Lung (tissue), 12 donors: Measurements from ENCODE around the gene CGB1. TPM values are rescaled to one million over a fixed set of nuclear protein-coding genes. Genes with fewer than 3 reads are reported as not detected.

Experiments used
- ATAC-seq: fragments of 200-7000 bp; cut with Tn5 transposase; one replicate; pipeline ENCODE4 v1.9.1; 2020; ENCODE audit warnings: moderate number of reproducible peaks; ENCODE audit not compliant: insufficient read depth, low FRiP score
- DNase-seq, 3 donors: peaks; one replicate each; pipeline ENCODE4 v3.0.0-alpha.2; 2013 to 2017
- H3K27ac ChIP-seq, 2 donors: one replicate each; pipeline ENCODE4 v1.5.1; 2013; ENCODE audit warnings: mild to moderate bottlenecking in 2 of 2, moderate library complexity in 2 of 2, control low read depth in 1 of 2, inconsistent platforms in 1 of 2, low read depth in 1 of 2, low read length in 1 of 2
- H3K27me3 ChIP-seq, 3 donors: one replicate each; pipeline ENCODE4 v1.5.1; 2013; ENCODE audit warnings: low read length in 2 of 3; ENCODE audit not compliant: control insufficient read depth in 3 of 3, insufficient read depth in 3 of 3
- H3K36me3 ChIP-seq, 4 donors: one replicate each; pipeline ENCODE4 v1.5.1; 2013; ENCODE audit warnings: low read length in 4 of 4, mild to moderate bottlenecking in 1 of 4, moderate library complexity in 1 of 4; ENCODE audit not compliant: control insufficient read depth in 4 of 4, insufficient read depth in 4 of 4
- H3K4me1 ChIP-seq, 5 donors: one replicate each; pipeline ENCODE4 v1.5.1; 2013; ENCODE audit warnings: low read length in 5 of 5, mild to moderate bottlenecking in 2 of 5, moderate library complexity in 1 of 5; ENCODE audit not compliant: control insufficient read depth in 5 of 5, insufficient read depth in 5 of 5
- H3K4me3 ChIP-seq: one replicate; pipeline ENCODE4 v1.5.1; 2013; ENCODE audit warnings: mild to moderate bottlenecking, control low read depth, moderate library complexity
- H3K9ac ChIP-seq, 2 donors: one replicate each; pipeline ENCODE4 v1.5.1; 2013; ENCODE audit warnings: low read length in 2 of 2, control low read depth in 1 of 2; ENCODE audit not compliant: insufficient read depth in 1 of 2
- H3K9me3 ChIP-seq, 4 donors: one replicate each; pipeline ENCODE4 v1.5.1; 2013; ENCODE audit warnings: low read length in 3 of 4, mild to moderate bottlenecking in 1 of 4, moderate library complexity in 1 of 4; ENCODE audit not compliant: control insufficient read depth in 4 of 4, insufficient read depth in 3 of 4
- WGBS, 2 donors: extraction: QIAGEN DNeasy Blood & Tissue Kit; methylation state at CpG; one replicate each; pipeline ENCODE4 v1.1.7; 2013; 5-methylcytosine and 5-hydroxymethylcytosine counted together
- polyA plus RNA-seq, 2 donors: library from polyadenylated mRNA; stranded (reverse); fragments of 200-250 nt; gene quantifications; one replicate each; pipeline ENCODE4 v1.2.1, GENCODE V29; 2013
- total RNA-seq, 2 donors: library from RNA; depleted of rRNA in 1 of 2; stranded (reverse); fragments of >200 nt in 1 of 2; gene quantifications; one replicate each; pipeline ENCODE4 v1.2.1, GENCODE V29; 2014 to 2021
- TF ChIP-seq, protein P1 (sequence below): IDR thresholded peaks from 2 replicates; pipeline ENCODE4 v1.5.1; 2012; ENCODE audit warnings: mild to moderate bottlenecking; ENCODE audit errors: control extremely low read depth, extremely low read depth
- donor health status: control.
- donor health status: control.
- donor health status: Bipolar disorder and iron deficiency.
- donor health status: healthy.
- donor health status: DM: yes; HTN: yes; CAD: no.

The CGB1 gene
- total and polyA plus RNA-seq, 4 donors: not detected

DNA sequence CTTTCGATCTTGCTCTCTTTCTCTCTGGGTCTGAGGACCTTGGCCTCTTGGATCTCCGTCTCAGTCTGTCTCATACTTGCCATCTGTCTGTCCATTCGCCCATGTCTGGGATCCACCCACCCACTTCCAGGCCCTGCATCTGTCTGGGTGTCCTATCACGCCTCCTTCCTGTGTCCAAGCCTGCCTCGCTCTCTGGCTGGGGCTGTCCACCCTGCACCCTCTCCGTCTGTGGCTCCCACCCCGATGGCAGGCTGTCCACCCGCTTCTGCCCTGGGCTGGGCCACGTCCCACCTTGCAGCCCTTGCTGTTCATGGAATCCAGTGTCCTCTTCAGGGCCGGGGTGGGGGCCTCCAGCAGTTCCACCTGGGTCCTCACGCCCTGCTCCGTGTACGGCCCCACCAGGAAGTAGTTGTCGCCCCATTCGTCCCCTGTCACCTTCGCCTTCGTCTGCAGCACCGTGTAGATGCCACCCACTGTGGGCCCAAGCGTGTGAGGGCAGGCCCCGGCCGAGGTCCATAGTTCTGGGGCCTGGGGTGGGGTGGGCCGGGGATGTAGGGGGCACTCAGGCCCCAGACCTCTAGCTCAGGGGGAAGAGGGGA, 45.6 kb downstream of the CGB1 start:
- 86 to 91% methylated on average over 22 of the region's 22 CpGs for WGBS, 2 donors
- H3K9me3 ChIP-seq: no peaks in the 10 kb centered on the region
- no peak overlapping the region for H3K4me3 ChIP-seq
- no peak for DNase-seq
- TF ChIP-seq, protein P1, sequence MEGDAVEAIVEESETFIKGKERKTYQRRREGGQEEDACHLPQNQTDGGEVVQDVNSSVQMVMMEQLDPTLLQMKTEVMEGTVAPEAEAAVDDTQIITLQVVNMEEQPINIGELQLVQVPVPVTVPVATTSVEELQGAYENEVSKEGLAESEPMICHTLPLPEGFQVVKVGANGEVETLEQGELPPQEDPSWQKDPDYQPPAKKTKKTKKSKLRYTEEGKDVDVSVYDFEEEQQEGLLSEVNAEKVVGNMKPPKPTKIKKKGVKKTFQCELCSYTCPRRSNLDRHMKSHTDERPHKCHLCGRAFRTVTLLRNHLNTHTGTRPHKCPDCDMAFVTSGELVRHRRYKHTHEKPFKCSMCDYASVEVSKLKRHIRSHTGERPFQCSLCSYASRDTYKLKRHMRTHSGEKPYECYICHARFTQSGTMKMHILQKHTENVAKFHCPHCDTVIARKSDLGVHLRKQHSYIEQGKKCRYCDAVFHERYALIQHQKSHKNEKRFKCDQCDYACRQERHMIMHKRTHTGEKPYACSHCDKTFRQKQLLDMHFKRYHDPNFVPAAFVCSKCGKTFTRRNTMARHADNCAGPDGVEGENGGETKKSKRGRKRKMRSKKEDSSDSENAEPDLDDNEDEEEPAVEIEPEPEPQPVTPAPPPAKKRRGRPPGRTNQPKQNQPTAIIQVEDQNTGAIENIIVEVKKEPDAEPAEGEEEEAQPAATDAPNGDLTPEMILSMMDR: no peak
- H3K4me1 ChIP-seq: peaks cover 4 to 22% (median 10%) of the 10 kb centered on the region in 5 donors
- ATAC-seq: no peak
- peaks cover 0 to 25% (median 12%) of the 10 kb centered on the region in 4 donors for H3K36me3 ChIP-seq
- H3K27ac ChIP-seq: peak overlapping the region in 1 of 2 donors; percentile 96
- H3K27me3 ChIP-seq: no peaks in the 10 kb centered on the region
- no peak overlapping the region for H3K9ac ChIP-seq

DNA sequence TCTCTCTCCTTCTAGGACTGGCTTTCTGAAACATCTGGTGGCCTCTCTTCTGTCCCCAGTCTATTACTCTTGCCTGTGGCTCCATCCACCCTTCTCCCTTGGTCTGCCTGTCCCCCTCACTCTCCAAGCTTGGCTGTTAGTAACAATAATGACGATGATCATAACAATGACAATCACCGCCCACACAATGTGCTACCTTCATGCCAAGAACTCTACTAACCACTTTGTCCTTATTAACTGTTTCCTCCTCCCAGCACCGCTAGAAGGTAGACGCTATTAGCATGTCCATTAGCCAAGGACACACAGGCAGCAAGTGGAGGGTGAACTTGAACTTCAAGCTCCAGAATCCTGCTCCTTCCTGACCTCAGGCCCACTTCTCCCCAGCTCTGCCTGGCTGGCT, 46.3 kb downstream of the CGB1 start:
- Histone ChIP-seq H3K36me3 (peaks cover 0 to 30% (median 17%) of the 10 kb centered on the region in 4 donors), H3K27ac (peak overlapping the region in 1 of 2 donors; percentile 96), H3K9ac (no peak overlapping the region), H3K27me3 (no peaks in the 10 kb centered on the region), H3K4me1 (peaks cover 4 to 22% (median 10%) of the 10 kb centered on the region in 5 donors), H3K9me3 (no peaks in the 10 kb centered on the region), H3K4me3 (no peak overlapping the region)
- no peak for DNase-seq
- 68 to 81% methylated on average over 4 of the region's 4 CpGs for WGBS, 2 donors
- TF ChIP-seq, protein P1: no peak
- no peak for ATAC-seq

DNA sequence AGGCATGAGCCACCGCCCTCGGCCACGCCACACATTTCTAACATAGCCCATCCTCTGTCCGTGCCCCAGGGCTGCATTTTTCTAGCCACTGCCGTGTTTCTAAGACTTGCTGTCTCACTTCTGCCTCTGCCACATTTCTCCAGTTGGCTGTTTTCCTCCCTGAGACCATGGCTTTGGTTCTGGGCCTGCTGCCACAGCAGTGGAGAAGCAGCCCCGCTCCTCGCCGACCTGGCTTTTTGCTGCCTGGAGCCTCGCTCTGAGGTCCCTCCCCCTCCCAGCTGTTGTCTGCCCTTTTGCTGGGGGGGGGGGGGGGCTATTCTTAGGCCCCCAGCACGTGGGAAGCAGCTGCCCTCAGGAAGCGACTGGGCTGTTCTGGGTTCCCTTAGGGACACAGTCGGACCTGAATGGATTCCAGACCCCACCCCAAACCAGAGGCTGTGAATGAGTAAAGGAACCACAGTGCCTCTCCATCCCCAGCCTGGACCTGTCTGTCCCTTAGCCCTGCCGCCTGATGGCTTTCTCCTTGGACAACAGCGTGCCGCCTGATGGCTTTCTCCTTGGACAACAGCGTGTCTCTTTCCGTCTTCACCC, 46.9 kb downstream of the CGB1 start:
- H3K4me3 ChIP-seq: no peak overlapping the region
- DNase-seq: no peak
- H3K27ac ChIP-seq: peak overlapping the region in 1 of 2 donors; percentile 96
- ATAC-seq: no peak
- TF ChIP-seq, protein P1: no peak
- no peaks in the 10 kb centered on the region for H3K9me3 ChIP-seq
- no peaks in the 10 kb centered on the region for H3K27me3 ChIP-seq
- peaks cover 4 to 19% (median 10%) of the 10 kb centered on the region in 5 donors for H3K4me1 ChIP-seq
- 81 to 92% methylated on average over 17 of the region's 17 CpGs for WGBS, 2 donors
- H3K36me3 ChIP-seq: peaks cover 5 to 36% (median 23%) of the 10 kb centered on the region in 4 donors
- no peak overlapping the region for H3K9ac ChIP-seq
